Measurements from ENCODE around the gene COL27A1.

COL27A1 gene

GRCh38 chr9:114300153-114300845, 145.0 kb downstream of the COL27A1 start:
- no peak overlapping the region for H3K4me3 ChIP-seq (ENCODE audit: low read depth, low read length)
- DNase-seq (ENCODE audit: low read depth, low spot score) = no peak
- CTCF ChIA-PET = interaction anchor here (0.8 to 18.7 kb wide), 7 partner anchors 10 to 220 kb away, joined by 3 to 686 read pairs (median 4); no protein-coding TSS in a partner anchor
- POLR2A ChIA-PET = no interaction called here
- no peak for TF ChIP-seq CTCF (IDR thresholded peaks at IDR 0.05; ENCODE audit: insufficient read depth, low read length, missing control alignments)

GRCh38 chr9:114300846-114301797, 145.8 kb downstream of the COL27A1 start:
- no peak for TF ChIP-seq CTCF (IDR thresholded peaks at IDR 0.05; ENCODE audit: insufficient read depth, low read length, missing control alignments)
- ChIA-PET POLR2A (no interaction called here), CTCF (interaction anchor here (1.0 to 18.7 kb wide), 4 partner anchors 10 to 219 kb away, joined by 3 to 686 read pairs (median 14); no protein-coding TSS in a partner anchor)
- no peak for DNase-seq (ENCODE audit: low read depth, low spot score)
- H3K4me3 ChIP-seq (ENCODE audit: low read depth, low read length) = no peak overlapping the region

GRCh38 chr9:114301798-114302565, 146.6 kb downstream of the COL27A1 start:
- ChIA-PET POLR2A (no interaction called here), CTCF (no interaction called here)
- no peak for DNase-seq (ENCODE audit: low read depth, low spot score)
- H3K4me3 ChIP-seq (ENCODE audit: low read depth, low read length) = no peak overlapping the region
- TF ChIP-seq CTCF (IDR thresholded peaks at IDR 0.05; ENCODE audit: insufficient read depth, low read length, missing control alignments) = no peak

GRCh38 chr9:114302727-114303126, 147.4 kb downstream of the COL27A1 start:
- H3K4me3 ChIP-seq (ENCODE audit: low read depth, low read length) = no peak overlapping the region
- no peak for DNase-seq (ENCODE audit: low read depth, low spot score)
- CTCF ChIA-PET = no interaction called here
- no peak for TF ChIP-seq CTCF (IDR thresholded peaks at IDR 0.05; ENCODE audit: insufficient read depth, low read length, missing control alignments)
- POLR2A ChIA-PET = no interaction called here

- POLR2A ChIA-PET = no interaction called here
- CTCF ChIA-PET = interaction anchor here (1.3 to 2.2 kb wide), 3 partner anchors 148 to 159 kb away, joined by 3 to 10 read pairs (median 3); partner anchors contain the start of gene COL27A1
- H3K4me3 ChIP-seq (ENCODE audit: low read depth, low read length) = no peak overlapping the region
- no peak for DNase-seq (ENCODE audit: low read depth, low spot score)
- TF ChIP-seq CTCF (IDR thresholded peaks at IDR 0.05; ENCODE audit: insufficient read depth, low read length, missing control alignments) = no peak
Measured at GRCh38 chr9:114303571-114303970, 148.2 kb downstream of the COL27A1 start.
